HG02678 (cell line): ENCODE results near the gene LDAH.
A peak's percentile ranks its signal among the peaks of the same experiment; 100 is the strongest.
"Not testable (repeated sequence)": the region's sequence is repeated elsewhere in the genome, so short reads cannot be mapped to it uniquely, and the experiment has no call there.

ENCODE experiments used
- ATAC-seq: cut with Tn5 transposase; IDR thresholded peaks from one replicate; pipeline ENCODE4 v1.9.1; 2021; ENCODE audit warnings: mild to moderate bottlenecking, moderate library complexity; ENCODE audit not compliant: unreplicated experiment

The LDAH gene

DNA sequence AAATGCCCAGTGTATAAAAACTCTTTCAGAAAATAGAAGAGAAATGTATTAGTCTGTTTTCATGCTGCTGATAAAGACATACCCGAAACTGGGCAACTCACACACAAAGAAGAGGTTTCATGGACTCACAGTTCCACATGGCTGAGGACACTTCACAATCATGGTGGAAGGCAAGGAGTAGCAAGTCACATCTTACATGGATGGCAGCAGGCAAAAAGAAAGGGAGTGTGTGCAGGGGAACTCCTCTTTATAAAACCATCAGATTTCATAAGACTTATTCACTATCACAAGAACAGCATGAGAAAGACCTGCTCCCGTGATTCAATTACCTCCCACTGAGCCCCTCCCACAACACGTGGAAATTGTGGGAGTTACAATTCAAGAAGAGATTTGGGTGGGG lies 29.0 kb downstream of the LDAH start:
- ATAC-seq: not testable (repeated sequence)

- peak; percentile 72 for ATAC-seq
These were observed 41.1 kb downstream of the LDAH start for GRCh38 chr2:20781656-20782265.

GRCh38 chr2:20771299-20771698 lies 51.6 kb downstream of the LDAH start:
- ATAC-seq: no peak

GRCh38 chr2:20766798-20767644 lies 55.9 kb downstream of the LDAH start:
- no peak for ATAC-seq

- ATAC-seq: no peak
These were observed 56.7 kb downstream of the LDAH start for GRCh38 chr2:20766213-20766612.

- peak; percentile 42 for ATAC-seq
These were observed 59.8 kb downstream of the LDAH start for GRCh38 chr2:20762945-20763683.

DNA sequence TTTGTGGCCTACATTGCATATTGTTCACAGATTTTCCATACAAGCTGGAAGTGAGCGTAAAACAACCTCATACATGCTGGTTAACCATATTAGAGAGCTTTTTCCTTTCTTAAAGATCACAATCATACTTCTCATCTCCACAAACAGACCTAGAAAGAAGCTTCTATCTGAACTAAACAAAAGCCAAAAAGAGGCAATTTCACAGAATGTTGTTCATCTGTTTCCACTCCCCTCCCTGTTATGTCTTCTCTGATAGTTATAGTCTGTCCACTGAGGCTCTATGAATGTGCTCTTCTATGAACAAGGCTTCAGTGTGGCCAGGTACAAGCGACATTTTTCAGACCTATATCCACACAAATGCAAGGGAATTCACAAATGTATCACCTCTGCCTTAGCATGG lies 63.4 kb downstream of the LDAH start:
- no peak for ATAC-seq

GRCh38 chr2:20758997-20759396 lies 63.9 kb downstream of the LDAH start:
- ATAC-seq: peak; percentile 88

DNA sequence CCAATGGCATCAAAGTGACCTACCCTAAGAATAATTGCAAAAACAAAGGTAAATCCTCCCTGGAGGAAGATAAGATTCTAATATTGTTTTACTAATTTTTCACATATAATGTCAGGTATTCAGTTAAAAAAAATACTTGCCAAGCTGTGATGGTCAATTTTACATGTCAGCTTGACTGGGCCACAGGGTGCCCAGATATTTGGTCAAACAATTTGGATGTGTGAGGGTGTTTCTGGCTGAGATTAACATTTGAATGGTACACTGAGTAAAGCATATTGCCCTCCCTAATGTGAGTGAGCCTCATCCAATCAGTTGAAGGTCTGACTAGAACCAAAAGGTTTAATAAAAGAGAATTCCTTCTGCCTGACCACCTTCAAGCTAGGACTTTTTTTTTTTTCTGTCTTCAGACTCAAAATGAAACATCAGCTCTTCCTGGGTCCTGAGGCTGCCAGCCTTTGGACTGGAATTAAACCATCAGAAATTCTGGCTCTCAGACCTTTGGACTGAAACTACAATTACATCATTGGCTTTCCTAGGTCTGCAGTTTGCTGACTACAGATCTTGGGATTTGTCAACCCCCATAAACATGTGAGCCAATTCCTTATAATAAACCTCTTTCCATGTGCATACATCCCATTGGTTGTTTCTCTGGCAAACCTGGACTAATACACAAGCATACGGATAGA lies 65.4 kb downstream of the LDAH start:
- ATAC-seq: no peak

DNA sequence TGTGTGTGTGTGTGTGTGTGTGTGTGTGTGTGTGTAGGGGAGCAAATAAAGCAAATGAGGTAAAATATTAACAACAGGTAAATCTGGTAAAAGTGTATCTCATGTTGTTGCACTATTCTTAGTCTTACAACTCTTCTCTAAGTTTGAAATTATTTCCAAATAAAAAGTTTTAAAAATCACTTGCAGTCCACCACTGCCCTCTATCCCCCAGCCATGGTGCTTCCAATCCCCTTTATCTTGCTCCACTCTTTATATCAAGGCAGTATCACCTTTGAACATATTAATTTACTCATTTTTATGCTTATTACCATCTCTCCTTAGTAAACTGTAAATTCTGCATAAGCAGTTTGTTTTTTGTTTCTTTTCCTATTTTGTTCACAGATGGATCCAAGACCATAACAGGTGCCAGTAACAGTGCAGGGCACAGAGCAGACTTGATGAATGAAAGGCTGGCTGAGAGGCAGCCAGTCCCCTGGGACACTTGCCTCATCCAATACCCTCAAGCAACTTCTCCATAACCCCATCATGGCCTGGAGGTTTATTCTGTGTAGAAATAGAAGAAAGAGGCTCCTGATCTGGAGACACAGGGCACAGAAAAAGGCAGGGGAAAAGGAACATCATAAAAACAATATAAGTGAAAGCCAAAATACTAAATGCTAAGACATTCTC lies 67.6 kb downstream of the LDAH start:
- ATAC-seq: no peak

GRCh38 chr2:20752293-20752692 lies 70.6 kb downstream of the LDAH start:
- ATAC-seq: no peak

DNA sequence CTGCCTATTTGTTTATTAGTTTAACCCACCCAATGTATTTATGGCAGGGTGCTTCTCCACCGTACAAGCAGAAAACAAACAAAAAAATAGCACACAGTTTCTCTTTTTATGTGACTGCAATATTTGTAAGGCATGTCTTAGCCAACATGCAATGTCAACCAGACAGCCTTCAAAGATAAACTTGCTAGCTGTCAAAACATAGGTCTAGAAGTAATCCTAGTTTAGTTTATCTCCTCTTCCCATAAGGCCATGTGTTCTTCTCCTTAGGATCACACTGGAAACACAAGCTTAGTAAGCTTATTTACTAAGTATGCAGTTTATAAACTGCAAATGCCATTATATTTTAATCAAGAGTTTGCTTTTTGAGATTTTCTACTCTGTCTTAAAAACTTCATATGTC lies 75.6 kb downstream of the LDAH start:
- ATAC-seq: no peak

DNA sequence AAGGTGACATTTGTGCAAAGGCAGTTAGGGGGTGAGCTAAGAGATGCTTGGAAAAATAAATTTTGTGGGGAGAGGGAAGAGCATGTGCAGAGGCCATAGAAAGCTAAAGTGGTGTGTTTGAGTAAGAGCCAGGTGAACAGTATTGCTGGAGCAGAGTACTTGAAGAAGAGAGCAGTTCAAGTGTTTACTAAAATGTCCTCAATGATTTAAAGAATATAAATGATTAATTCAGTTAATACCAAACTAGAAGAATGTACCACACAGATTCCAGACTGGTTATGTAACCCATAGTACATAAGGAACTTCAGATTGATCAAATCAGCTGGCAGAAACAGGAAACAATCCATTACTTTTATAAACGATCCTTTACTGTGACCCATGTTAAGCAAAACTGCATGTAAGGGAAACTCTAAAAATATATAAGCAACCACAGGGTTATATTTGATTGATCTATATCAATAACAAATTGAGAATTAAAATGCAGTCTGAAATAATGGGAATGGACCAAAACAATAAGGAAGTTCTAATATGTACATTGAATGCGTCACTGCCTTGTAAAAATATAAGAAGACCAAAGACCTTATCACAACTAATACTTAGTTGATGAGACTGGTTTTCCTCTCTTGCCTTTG lies 76.9 kb downstream of the LDAH start:
- ATAC-seq: no peak

GRCh38 chr2:20744366-20745335 lies 78.2 kb downstream of the LDAH start:
- ATAC-seq: peak; percentile 92

DNA sequence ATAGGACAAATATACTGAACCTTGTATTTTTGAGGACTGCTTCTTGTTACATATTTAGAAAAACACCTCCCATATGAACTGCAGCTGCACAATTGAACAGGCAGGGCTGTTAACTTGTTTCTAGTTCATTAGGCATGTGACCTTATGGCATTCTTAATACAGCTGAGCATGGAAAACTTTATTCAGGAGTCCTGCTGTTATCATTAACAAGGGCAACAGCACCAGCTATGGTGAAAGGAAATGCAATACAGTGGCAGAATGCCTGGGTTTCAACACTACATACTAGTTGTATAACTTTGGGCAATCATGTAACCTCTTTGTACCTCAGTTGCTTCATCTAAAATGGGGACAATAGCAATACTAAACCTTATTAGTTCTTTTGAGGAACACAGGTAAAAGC lies 84.1 kb downstream of the LDAH start:
- no peak for ATAC-seq

DNA sequence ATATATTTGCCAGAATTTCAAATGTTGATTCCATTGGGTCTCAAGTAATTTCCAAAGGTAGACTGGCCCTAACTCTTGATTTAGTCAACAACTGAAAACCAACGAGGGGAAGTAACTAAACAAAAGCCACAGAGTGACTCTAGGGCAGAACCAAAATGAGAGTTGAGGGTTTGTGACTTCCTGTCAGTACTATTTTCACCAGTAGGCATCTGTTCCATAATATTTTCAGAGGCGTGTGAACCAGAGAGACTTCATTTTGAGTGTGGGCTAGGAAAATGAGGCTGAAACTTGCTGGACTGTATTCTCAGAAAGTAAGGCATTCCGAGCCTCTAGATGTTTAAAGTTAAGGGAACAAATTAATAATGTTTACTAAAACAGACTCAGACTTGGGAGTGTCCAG lies 85.4 kb downstream of the LDAH start:
- peak; percentile 97 for ATAC-seq

DNA sequence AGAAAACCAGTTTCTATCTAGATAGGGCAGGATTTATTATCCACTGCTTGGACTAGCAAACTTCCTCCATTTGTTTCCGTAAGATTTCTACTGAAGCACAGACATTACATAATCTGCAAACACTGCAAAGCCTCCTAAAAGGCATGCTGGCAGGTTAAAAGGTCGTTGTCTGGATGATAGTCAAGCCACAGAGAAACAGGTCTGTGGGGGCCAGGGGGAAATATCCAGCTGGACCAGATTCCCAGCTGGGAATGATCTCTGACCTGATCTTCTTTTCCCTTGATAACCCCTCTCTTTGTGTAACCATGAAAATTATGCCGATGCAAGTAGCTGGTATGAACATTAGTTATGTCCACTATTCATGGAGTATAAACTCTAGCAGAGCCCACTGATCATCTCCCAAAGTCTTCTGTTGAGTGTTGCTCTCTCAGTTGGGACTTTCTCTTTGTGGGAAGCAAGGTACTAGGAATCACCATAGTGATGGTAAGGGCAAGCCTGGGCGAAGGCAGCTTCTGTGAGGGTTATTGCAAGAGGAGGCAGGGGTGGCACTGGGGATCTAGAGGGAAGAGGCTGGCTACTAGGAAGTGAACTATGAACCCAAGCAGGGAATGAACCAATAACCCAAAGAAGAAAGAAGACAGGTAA lies 94.7 kb downstream of the LDAH start:
- ATAC-seq: no peak

DNA sequence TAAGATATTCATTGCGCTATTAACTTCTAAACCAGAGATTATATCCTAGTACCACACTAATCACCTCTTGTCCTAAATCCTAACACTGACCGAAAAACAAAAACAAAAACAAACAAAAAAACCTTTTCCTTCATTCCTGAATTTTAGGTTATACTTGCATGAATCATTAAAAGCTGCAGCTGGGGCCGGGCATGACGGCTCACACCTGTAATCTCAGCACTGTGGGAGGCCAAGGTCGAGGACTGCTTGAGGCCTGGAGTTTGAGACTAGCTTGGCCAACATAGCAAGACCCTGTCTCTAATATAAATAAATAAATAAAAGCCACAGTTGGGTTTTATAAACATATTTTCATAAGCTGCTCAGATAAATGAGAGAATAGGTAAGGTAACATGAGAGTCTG lies 96.0 kb downstream of the LDAH start:
- ATAC-seq: no peak

DNA sequence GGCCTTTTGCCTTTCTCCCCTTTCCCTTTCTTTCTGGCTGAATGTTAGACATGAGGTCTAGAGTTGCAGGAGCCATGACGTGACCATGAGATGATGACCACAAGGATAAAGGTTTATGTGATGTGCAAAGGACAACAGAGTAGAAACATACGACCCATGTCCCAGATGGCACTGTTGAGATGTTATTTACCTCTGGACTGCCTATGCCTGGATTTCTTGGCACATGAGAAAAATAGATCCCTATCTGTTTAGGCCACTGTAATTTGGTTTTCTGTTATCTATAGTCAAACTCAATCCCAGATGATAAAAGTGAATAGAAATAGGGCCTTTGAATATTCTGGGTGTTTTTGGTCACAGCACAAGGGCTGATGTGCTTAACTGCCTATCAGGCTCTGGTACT lies 97.1 kb downstream of the LDAH start:
- no peak for ATAC-seq
